ENCODE measurements around the gene FBXW11. TPM values are rescaled to one million over a fixed set of nuclear protein-coding genes. Genes with fewer than 3 reads are reported as not detected.

The FBXW11 gene
- total RNA-seq, 1 experiment from 2014 or later, result 85.3 TPM

- H3K27ac Mint-ChIP-seq, result no peak overlapping the region; a peak in 1 of 7 replicates
- Histone ChIP-seq H4K20me1 (ENCODE audit: control insufficient read depth, insufficient read depth, insufficient read length) (no peaks in the 10 kb centered on the region), H3K9ac (ENCODE audit: extremely low read depth, insufficient read length, low read length) (no peak overlapping the region), H3K23ac (ENCODE audit: insufficient read length, low read depth, low read length) (no peak overlapping the region), H2AK5ac (ENCODE audit: insufficient read length, low read length) (no peak overlapping the region), H4K5ac (ENCODE audit: insufficient read length, low read depth, low read length) (no peak overlapping the region), H3K23me2 (ENCODE audit: insufficient read length, low read depth, low read length, poor library complexity, severe bottlenecking) (no peaks in the 10 kb centered on the region), H2AFZ (ENCODE audit: low read length) (no peak overlapping the region), H3K4me1 (ENCODE audit: insufficient read depth, low read length) (no peaks in the 10 kb centered on the region), H3K18ac (ENCODE audit: insufficient read length, low read depth, low read length) (no peak overlapping the region), H3K79me2 (ENCODE audit: insufficient read depth, low read length) (no peaks in the 10 kb centered on the region), H3K27me3 (ENCODE audit: insufficient read depth, low read length) (no peaks in the 10 kb centered on the region), H3K9me3 (ENCODE audit: control insufficient read depth, low read depth, low read length) (no peaks in the 10 kb centered on the region), H3K4ac (ENCODE audit: low read depth, low read length) (no peak overlapping the region), H4K8ac (replicated peaks; ENCODE audit: insufficient read length, low read depth, low read length) (no peak overlapping the region), H2BK20ac (ENCODE audit: low read depth, low read length, poor library complexity, severe bottlenecking) (no peak overlapping the region), H3K4me2 (ENCODE audit: insufficient read depth, insufficient read length, low read length) (no peak overlapping the region), H2BK15ac (ENCODE audit: low read depth, low read length) (no peak overlapping the region), H3K14ac (ENCODE audit: insufficient read depth, low read length) (no peak overlapping the region), H4K91ac (ENCODE audit: insufficient read length, low read depth, low read length) (no peak overlapping the region), H2BK12ac (ENCODE audit: insufficient read length, low read depth, low read length) (no peak overlapping the region), H2BK120ac (ENCODE audit: low read depth, low read length, poor library complexity, severe bottlenecking) (no peak overlapping the region), H3K79me1 (ENCODE audit: insufficient read depth, low read depth, low read length, poor library complexity, severe bottlenecking) (no peaks in the 10 kb centered on the region), H3K56ac (ENCODE audit: insufficient read length, low read depth, low read length) (no peak overlapping the region), H3T11ph (ENCODE audit: low read length) (no peak overlapping the region), H2BK5ac (ENCODE audit: insufficient read length, low read length) (no peak overlapping the region), H3K27ac (ENCODE audit: insufficient read length, low read depth, low read length) (no peak overlapping the region)
- no peak overlapping the region for H3K4me3 Mint-ChIP-seq
- 100% methylated on average over 1 of the region's 3 CpGs for WGBS (ENCODE audit: extremely low coverage, insufficient read length, low lambda C conversion rate)
- H3K27me3 Mint-ChIP-seq (ENCODE audit: low read depth), result no peaks in the 10 kb centered on the region
- H3K4me1 Mint-ChIP-seq, result peaks cover 11 to 15% of the 10 kb centered on the region in 2 experiments
- no peak for DNase-seq
- no peaks in the 10 kb centered on the region for H3K9me3 Mint-ChIP-seq
- no peak for TF ChIP-seq CTCF (conservative IDR thresholded peaks at IDR 0.05)
- H3K36me3 Mint-ChIP-seq (ENCODE audit: insufficient read depth in 1 of 3, low read depth in 3 of 3), result peaks cover 2 to 33% (median 19%) of the 10 kb centered on the region in 3 experiments; a peak in 6 of 7 replicates
These were observed 145.1 kb downstream of the FBXW11 start for GRCh38 chr5:171861381-171861780.
